ENCODE measurements around the gene MRPL17.

MRPL17 gene

DNA sequence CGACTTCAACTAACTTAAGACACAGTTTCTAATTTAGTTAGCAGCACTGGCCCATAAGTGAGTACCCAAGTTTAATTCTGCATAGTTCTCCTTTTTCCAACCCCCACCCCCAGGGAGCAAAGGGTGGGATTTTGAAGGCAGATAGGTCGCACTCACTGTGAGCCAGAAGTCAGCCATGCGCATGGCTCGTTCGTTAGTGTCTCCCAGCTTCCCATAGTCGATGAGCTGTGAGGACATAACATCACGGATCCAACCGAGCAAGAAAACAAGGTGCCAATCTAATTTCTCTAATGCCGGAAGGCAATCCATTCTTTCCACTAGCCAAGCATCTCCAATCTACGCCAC is 577 bp downstream of the MRPL17 start:
- DNase-seq (ENCODE audit: low spot score) = no peak

DNA sequence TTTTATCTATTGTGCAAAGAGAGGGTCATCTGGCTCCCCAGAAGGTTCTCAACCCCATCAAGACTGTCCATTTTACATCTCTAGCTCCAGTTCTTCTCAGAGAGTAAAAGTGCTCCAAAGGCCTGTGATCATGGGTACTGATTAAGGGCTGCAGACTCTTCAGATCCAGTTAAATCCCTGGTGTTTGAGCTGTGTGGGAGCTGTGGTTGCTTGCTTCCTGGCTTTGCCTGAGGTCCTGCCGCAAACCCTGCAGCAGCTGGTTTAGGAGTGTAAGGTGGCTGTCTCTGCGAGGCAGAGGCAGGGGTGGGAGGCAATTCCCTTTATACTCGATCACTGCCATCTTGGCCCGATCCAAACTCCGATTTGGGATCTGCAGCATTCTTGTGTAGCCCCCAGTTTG is 1.2 kb downstream of the MRPL17 start:
- DNase-seq (ENCODE audit: low spot score) = no peak

- no peak for DNase-seq (ENCODE audit: low spot score)
Measured at GRCh38 chr11:6681505-6681904, 1.6 kb downstream of the MRPL17 start.

DNA sequence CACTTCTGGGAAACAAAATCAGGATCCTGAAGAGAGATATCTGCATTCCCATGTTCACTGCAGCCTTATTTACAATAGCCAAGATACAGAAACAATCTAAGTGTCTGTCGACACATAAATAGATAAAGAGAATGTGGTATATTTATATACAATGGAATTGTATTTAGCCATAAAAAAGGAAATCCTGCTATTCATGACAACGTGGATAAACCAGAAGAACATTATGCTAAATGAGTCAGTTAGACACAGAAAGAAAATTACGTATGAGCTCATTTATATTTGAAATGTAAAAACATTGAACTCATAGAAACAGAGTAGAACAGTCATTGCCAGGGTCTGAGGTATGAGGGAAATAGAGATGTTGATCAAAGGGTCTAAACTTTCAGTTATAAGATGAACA is 6.1 kb downstream of the MRPL17 start:
- DNase-seq (ENCODE audit: low spot score) = no peak

GRCh38 chr11:6674862-6675261 is 8.3 kb downstream of the MRPL17 start:
- no peak for DNase-seq (ENCODE audit: low spot score)

DNA sequence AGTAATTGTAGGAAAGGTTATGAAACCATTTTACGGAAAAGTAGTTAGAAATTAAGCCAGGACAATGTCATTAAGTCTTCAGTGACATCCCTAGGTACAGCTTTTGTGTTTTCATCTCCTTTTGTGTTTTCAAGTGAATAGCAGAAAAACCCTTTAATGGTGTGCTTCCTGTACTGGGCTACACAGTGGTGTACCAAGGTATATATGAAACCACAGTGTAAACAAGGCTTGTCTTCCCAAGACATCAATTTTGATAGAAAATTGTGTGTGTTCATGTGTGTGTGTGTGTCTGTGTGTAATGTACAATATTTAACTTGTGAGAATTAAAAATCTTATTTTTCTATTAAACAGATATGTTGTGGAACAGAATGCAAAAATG is 8.9 kb downstream of the MRPL17 start:
- no peak for DNase-seq (ENCODE audit: low spot score)

DNA sequence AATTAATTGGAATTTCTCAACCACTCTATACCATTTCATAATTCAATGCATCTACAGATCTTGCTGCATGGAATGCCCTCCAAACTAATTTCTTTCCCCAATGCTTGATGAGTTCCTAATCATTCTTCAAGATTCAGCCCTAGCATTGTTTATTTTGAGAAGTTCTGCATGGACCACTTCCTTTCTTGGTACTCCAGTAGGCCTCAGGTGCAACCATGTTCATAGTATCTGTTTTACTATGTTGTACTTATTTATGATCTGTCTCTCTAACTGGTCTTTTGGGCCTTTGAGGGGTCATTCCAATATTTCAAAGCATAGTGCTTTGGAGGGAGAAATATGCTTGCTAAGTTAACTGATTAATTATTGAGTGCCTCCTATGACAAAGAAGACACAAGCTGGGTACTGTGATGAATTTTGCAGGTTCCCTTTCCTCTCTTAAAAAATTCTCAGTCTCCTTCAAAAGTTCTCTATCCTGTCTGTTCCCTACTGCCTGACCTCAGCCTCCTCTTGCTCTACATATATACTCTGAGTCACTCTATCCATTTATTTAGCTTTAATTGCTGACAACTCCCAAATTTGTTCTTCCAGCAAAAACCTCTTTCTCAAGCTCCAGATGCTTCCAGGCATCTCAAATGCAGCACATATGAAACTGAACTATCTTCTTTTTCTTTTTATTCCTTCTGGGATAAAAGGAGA is 9.5 kb downstream of the MRPL17 start:
- DNase-seq (ENCODE audit: low spot score) = no peak

GRCh38 chr11:6671991-6672390 is 11.1 kb downstream of the MRPL17 start:
- DNase-seq (ENCODE audit: low spot score) = no peak

DNA sequence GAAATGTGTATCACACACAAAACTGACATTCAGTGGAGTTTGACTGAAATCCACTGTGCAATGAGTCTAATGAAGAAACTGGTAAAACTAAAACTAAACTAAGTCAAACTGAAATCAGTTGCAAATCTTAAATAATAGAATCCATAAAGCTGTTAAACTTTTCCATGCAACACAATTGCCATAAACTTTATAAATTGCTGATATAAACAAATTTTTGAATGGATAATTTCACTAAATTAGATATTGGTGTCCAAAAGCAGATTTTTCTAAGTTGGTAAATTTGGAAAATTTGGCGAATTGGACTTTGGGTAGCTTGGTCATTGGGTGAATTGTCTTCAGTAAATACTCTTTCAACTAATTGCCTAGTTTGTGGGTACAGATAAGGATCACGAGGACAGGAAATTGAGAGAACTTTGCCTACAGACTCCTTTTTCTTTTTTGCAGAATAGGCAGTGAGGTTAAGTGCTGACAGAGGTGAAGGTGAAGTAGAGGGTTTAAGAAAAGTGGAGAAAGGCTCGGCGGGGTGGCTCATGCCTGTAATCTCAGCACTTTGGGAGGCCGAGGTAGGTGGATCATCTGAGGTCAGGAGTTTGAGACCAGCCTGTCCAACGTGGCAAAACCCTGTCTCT is 12.8 kb downstream of the MRPL17 start:
- no peak for DNase-seq (ENCODE audit: low spot score)

GRCh38 chr11:6667733-6668374 is 15.3 kb downstream of the MRPL17 start:
- DNase-seq (ENCODE audit: low spot score) = no peak

DNA sequence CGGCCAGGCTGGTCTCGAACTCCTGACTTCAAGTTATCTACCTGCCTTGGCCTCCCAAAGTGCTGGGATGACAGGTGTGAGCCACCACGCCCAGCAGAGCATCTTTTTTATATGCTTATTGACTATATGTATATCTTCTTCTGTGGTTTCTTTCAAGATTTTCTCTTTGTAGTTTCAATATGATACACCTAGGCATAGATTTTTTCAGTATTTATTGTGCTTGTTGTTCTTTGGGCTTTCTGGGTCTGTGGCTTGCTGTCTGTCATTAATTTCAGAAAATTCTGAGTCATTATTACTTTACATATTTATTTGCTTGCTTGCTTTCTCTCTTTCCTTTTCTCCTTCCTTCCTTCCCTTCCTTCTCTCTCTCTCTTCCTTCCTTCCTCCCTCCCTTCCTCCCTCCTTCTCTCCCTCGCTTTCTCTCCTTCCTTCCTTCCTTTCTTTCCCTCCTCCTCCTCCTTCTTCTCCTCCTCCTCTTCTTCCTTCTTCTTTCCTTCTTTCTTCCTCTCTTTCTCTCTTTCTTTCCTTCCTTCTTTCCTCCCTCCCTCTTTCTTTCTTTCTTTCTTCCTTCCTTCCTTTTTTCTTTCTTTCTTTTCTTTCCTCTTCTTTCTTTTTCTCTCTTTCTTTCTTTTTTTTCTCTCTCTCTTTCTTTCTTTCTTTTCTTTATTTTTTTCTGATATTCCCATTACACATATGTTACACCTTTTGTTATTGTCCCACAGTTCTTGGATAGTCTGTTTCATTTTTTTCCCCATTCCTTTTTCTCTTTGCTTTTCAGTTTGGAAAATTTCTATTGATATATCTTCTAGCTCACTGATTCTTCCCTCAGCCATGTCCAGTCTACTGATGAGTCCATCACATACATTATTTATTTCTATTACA is 16.6 kb downstream of the MRPL17 start:
- no peak for DNase-seq (ENCODE audit: low spot score)

GRCh38 chr11:6664551-6664950 is 18.6 kb downstream of the MRPL17 start:
- DNase-seq (ENCODE audit: low spot score) = no peak

DNA sequence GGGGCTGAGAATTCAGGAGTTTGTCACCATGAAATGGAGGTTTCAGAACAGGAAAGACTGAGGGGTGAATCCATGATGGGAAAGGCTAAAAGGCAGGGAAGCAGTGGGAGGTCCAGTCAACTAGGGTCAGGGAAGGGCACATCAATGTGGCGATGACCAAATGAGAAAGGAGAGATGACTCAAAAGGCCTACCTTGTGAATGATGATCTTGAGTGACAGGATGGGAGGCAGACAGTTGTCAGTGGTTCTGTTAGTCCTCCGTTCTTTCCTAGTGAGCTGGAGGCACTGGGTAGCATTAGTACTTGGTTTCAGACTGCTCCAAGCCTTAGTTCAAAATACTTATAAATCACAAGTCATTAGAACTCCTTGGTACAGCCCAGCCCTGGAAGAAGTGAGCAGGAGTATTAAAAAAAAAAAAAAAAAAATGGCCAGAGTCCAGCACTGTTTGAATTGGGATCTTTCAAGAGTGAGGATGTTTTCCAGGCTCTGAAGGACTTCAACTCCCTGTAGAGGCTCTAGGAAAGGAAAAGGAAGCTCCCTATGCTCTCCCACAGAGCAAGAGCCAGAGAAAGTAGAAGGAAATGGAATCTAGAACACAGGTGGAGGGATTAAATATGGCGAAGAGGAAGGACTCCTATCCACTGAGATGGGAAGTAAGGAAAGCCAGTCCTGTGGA is 19.2 kb downstream of the MRPL17 start:
- DNase-seq (ENCODE audit: low spot score) = no peak

GRCh38 chr11:6660712-6661111 is 22.4 kb downstream of the MRPL17 start:
- no peak for DNase-seq (ENCODE audit: low spot score)

- DNase-seq (ENCODE audit: low spot score) = no peak
Measured at GRCh38 chr11:6658647-6659046, 24.5 kb downstream of the MRPL17 start.

DNA sequence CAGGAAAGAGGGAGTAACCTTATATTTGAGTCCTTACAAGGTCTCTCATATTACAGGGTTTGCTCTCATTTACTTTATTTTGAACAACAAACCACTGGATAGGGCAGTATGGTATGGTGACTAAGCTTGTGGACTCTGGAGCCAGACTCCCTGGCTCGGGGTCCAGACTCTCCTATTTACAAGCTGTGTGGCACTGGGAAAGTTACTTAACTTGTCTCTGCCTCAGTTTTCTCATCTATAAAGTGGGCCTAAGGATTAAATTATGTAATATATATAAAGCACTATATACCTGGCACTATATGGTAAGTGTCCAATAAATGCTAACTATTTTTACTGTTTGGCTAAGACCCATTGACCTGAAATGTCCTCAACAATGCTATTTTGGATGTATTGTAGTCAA is 25.8 kb downstream of the MRPL17 start:
- DNase-seq (ENCODE audit: low spot score) = no peak

DNA sequence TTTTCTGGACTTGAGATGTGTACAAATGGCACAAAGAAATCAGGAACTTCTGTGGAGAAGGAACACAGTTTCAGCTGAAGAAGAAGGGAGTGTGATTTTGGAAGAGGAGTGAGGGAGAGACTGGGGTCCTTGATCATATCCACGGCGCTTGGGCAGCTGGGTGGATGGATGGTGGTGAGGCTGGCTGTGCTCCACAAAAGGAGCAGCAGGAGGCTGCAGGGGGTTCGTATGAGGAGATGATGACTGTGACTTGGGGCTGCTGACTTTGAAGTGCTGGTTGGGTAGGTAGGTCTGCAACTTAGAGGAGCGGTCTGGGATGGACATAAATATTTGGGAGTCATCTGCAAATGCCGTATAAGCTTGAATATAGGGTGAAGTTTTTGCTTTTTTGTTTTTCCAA is 26.2 kb downstream of the MRPL17 start:
- DNase-seq (ENCODE audit: low spot score) = no peak

DNA sequence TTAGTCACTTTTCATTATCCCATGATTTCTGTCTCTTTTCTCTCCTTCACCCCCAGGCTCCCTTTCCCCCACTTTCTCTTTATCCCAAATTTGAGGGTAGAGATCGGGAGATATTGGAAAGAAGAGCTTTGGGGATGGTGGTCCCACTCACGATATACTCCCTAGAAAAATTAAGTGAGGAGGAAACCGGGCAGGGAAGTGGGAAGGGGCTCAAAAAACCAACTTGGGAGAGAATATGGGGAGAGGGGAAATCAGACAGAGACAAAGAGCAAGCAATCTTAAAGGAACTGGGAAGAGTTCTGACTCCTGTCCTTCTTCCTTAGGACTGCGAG is 26.6 kb downstream of the MRPL17 start:
- no peak for DNase-seq (ENCODE audit: low spot score)

GRCh38 chr11:6655790-6656583 is 27.2 kb downstream of the MRPL17 start, which contains the start of gene DCHS1:
Gene DCHS1, minus strand, starts transcription at chr11:6655809. Its CDS starts 14,196 bp downstream, at chr11:6641613.
- no peak for DNase-seq (ENCODE audit: low spot score)

DNA sequence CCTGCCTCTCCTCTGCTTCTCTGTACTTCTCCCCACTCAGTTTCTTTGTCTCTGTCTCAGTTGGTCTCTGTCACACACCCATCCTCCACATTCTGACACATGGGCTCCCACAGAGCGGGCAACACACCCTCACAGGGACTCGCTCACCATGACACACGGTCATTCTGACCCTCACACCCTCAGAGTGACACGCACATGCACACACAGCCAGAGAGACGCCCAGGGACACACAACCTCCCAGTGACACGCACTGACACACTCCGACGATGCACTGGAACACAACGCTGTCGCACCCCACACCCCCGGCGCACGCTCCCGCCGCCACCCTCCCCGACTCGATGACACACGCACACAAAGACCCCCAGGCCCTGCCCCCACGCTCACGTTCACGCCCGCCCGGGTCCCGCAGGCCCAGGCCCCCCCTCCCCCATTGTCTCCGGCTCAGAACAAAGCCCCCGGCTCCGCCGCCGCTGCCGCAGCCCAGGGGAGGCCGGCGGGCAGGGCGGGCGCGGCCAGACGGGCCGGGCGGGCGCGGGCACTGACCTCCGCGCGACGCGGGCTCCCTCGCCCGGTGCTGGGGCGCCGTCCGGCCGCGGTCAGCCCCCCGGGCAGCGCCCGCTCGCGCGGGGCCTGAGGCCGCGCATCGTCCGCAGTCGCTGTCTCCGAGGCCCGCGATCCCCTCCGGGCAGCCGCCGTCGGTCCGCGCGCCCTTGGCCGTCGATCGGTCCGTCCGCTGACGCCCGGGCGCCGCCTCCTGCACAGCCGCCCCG is 27.9 kb downstream of the MRPL17 start:
- DNase-seq (ENCODE audit: low spot score) = peak; percentile 26

All from Ammon's horn (tissue), 1 donor.